Activated CD4-positive, alpha-beta T cell treated with anti-CD3 and anti-CD28 coated beads, Interleukin-2, Interleukin-4, amounts not matched to agents 100 ng/mL and 50 ng/mL, durations not matched to agents 16 hours and 8 hours (primary cell): ENCODE data around the gene SCN8A.

Experiments used
- DNase-seq: peaks from one replicate; pipeline ENCODE4 v3.0.0-alpha.2; 2020; ENCODE audit warnings: low spot score

SCN8A gene

GRCh38 chr12:51669996-51670395, 79.0 kb downstream of the SCN8A start:
- no peak for DNase-seq

- no peak for DNase-seq
These were observed 81.3 kb downstream of the SCN8A start for GRCh38 chr12:51672334-51672733.

GRCh38 chr12:51675071-51675803, 84.2 kb downstream of the SCN8A start:
- DNase-seq: no peak

GRCh38 chr12:51676875-51677274, 85.8 kb downstream of the SCN8A start:
- no peak for DNase-seq

GRCh38 chr12:51677284-51677968, 86.4 kb downstream of the SCN8A start:
- no peak for DNase-seq

- DNase-seq: peak; percentile 25
These were observed 87.2 kb downstream of the SCN8A start for GRCh38 chr12:51678086-51678724.

GRCh38 chr12:51682981-51683380, 91.9 kb downstream of the SCN8A start:
- no peak for DNase-seq

GRCh38 chr12:51683763-51684357, 92.8 kb downstream of the SCN8A start:
- DNase-seq: no peak

GRCh38 chr12:51686727-51687126, 95.7 kb downstream of the SCN8A start:
- DNase-seq: no peak

GRCh38 chr12:51687177-51687576, 96.1 kb downstream of the SCN8A start:
- DNase-seq: no peak

- DNase-seq: no peak
These were observed 96.6 kb downstream of the SCN8A start for GRCh38 chr12:51687614-51688013.

- no peak for DNase-seq
These were observed 99.0 kb downstream of the SCN8A start for GRCh38 chr12:51689983-51690382.

GRCh38 chr12:51692016-51692415, 101.0 kb downstream of the SCN8A start:
- no peak for DNase-seq

GRCh38 chr12:51693569-51693968, 102.5 kb downstream of the SCN8A start:
- no peak for DNase-seq

GRCh38 chr12:51694146-51694545, 103.1 kb downstream of the SCN8A start:
- no peak for DNase-seq

- no peak for DNase-seq
These were observed 104.4 kb downstream of the SCN8A start for GRCh38 chr12:51695241-51696010.

GRCh38 chr12:51699219-51699618, 108.2 kb downstream of the SCN8A start:
- DNase-seq: no peak

GRCh38 chr12:51700887-51701286, 109.9 kb downstream of the SCN8A start:
- no peak for DNase-seq

- DNase-seq: no peak
These were observed 111.6 kb downstream of the SCN8A start for GRCh38 chr12:51702587-51702986.

- DNase-seq: no peak
These were observed 114.4 kb downstream of the SCN8A start for GRCh38 chr12:51705450-51705849.

GRCh38 chr12:51706206-51706605, 115.2 kb downstream of the SCN8A start:
- no peak for DNase-seq

GRCh38 chr12:51714666-51715065, 123.6 kb downstream of the SCN8A start:
- DNase-seq: no peak
